Measurements from ENCODE around the gene ASB9.
"Not testable (repeated sequence)": the region's sequence is repeated elsewhere in the genome, so short reads cannot be mapped to it uniquely, and the experiment has no call there.

ASB9 gene

DNA sequence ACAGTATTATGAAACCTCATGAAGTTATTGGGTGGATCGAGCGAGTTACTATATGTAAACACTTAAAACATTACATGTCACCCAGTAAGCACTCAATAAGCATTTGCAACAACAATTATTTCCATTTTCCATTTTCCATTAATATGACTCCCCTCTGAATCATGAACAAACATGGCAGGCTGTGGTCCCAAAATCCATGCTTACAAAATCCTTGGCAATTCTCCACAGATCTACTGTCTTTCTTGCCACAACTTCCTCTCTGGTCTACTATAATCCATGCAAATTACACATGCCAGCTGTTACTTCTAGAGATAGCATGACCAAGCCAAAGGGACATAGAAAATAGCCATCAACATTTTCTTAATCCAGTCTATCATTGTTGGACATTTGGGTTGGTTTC, 23.6 kb upstream of the ASB9 start:
- Histone ChIP-seq H3K9ac (ENCODE audit: low read depth, low read length) (no peak overlapping the region), H3K4me1 (ENCODE audit: insufficient read depth, low read length) (no peaks in the 10 kb centered on the region), H3K27ac (ENCODE audit: low read depth, low read length) (no peak overlapping the region), H3K27me3 (ENCODE audit: insufficient read depth, low read length) (no peaks in the 10 kb centered on the region), H3K4me3 (ENCODE audit: low read length) (no peak overlapping the region), H3K9me3 (ENCODE audit: insufficient read depth, low read depth, low read length) (no peaks in the 10 kb centered on the region), H3K36me3 (ENCODE audit: insufficient read depth, low read length) (no peaks in the 10 kb centered on the region)
- WGBS = 100% methylated on average over 1 of the region's 2 CpGs

DNA sequence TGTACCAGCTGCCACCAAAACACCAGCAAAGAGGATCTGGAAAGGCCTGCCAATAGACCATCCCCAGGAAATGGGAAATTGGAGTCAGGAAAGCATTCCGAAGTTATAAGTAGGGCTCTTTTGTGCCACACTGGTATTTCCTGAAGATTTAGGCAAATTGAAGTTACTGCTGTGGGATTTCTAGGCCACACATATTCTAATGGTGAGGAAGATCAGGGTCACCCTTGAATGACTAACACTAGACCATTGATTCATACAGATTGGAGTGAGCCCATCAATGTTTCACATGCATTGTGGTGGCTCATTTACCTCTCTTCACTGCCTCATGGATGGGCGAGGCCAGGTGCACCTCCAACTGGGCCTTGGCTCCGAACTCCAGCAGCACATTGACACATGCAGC, 23.0 kb upstream of the ASB9 start:
- H3K36me3 ChIP-seq (ENCODE audit: insufficient read depth, low read length) = no peaks in the 10 kb centered on the region
- no peaks in the 10 kb centered on the region for H3K27me3 ChIP-seq (ENCODE audit: insufficient read depth, low read length)
- H3K27ac ChIP-seq (ENCODE audit: low read depth, low read length) = no peak overlapping the region
- no peak overlapping the region for H3K4me3 ChIP-seq (ENCODE audit: low read length)
- H3K4me1 ChIP-seq (ENCODE audit: insufficient read depth, low read length) = no peaks in the 10 kb centered on the region
- H3K9ac ChIP-seq (ENCODE audit: low read depth, low read length) = no peak overlapping the region
- WGBS = 90% methylated on average over 3 of the region's 3 CpGs
- no peaks in the 10 kb centered on the region for H3K9me3 ChIP-seq (ENCODE audit: insufficient read depth, low read depth, low read length)

DNA sequence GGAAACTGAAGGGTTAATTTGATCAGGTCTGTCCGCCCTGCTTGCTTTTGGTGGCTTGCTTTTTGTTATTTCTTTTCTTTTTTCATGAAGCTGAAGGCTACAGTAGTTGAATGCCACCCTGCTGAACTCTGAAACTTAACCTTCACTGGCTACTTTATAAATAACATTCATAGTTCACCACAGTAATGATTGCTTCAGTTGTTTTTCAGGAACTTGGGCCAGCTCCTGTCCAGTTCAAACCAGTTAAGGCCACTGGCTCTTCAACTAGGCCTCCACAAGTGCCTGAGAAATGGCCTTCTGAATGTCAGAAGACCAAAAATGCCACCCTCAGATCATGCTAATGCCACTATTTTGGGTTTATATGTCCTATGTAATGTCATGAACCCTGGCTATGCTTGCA, 7.7 kb upstream of the ASB9 start:
- Histone ChIP-seq H3K4me3 (ENCODE audit: low read length) (no peak overlapping the region), H3K27me3 (ENCODE audit: insufficient read depth, low read length) (no peaks in the 10 kb centered on the region), H3K9ac (ENCODE audit: low read depth, low read length) (no peak overlapping the region), H3K27ac (ENCODE audit: low read depth, low read length) (no peak overlapping the region), H3K9me3 (ENCODE audit: insufficient read depth, low read depth, low read length) (no peaks in the 10 kb centered on the region), H3K4me1 (ENCODE audit: insufficient read depth, low read length) (no peaks in the 10 kb centered on the region), H3K36me3 (ENCODE audit: insufficient read depth, low read length) (no peaks in the 10 kb centered on the region)
- no CpG with 5 or more reads among the region's 1 CpG for WGBS

DNA sequence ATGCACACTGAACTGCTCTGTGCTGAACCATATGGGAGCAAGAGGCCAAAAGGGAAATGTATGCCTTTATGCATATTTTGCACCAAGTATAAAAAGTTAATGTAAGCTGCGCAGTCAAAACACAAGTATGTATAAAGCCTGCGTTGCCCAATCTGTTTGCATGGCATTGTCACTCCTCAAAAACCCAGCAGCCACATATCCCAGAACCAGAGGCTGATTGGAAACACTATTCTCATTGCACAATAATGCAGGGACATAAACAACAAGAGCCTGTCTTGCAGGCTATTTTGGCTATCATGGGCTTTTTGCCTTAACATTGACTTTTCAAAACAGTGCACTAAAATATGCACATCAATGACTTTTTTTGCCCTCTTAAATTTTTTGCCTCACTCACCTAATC, 5.1 kb upstream of the ASB9 start:
- WGBS = 94% methylated on average over 2 of the region's 2 CpGs
- Histone ChIP-seq H3K9me3 (ENCODE audit: insufficient read depth, low read depth, low read length) (no peaks in the 10 kb centered on the region), H3K4me3 (ENCODE audit: low read length) (no peak overlapping the region), H3K36me3 (ENCODE audit: insufficient read depth, low read length) (no peaks in the 10 kb centered on the region), H3K4me1 (ENCODE audit: insufficient read depth, low read length) (peaks cover 5% of the 10 kb centered on the region), H3K27me3 (ENCODE audit: insufficient read depth, low read length) (no peaks in the 10 kb centered on the region), H3K9ac (ENCODE audit: low read depth, low read length) (no peak overlapping the region), H3K27ac (ENCODE audit: low read depth, low read length) (no peak overlapping the region)

DNA sequence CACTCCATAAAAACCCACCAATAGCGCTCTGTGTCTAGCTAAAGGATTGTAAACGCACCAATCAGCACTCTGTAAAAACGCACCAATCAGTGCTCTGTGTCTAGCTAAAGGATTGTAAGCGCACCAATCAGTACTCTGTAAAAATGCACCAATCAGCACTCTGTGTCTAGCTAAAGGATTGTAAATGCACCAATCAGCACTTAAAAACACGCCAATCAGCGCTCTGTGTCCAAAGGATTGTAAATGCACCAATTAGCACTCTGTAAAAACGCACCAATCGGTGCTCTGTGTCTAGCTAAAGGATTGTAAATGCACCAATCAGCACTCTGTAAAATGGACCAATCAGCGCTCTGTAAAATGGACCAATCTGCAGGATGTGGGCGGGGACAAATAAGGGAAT, 3.4 kb upstream of the ASB9 start:
- not testable (repeated sequence) for H3K36me3 ChIP-seq (ENCODE audit: insufficient read depth, low read length); H3K27ac ChIP-seq (ENCODE audit: low read depth, low read length); H3K9me3 ChIP-seq (ENCODE audit: insufficient read depth, low read depth, low read length); H3K9ac ChIP-seq (ENCODE audit: low read depth, low read length); H3K27me3 ChIP-seq (ENCODE audit: insufficient read depth, low read length); H3K4me1 ChIP-seq (ENCODE audit: insufficient read depth, low read length); H3K4me3 ChIP-seq (ENCODE audit: low read length)
- WGBS = 93% methylated on average over 10 of the region's 10 CpGs

DNA sequence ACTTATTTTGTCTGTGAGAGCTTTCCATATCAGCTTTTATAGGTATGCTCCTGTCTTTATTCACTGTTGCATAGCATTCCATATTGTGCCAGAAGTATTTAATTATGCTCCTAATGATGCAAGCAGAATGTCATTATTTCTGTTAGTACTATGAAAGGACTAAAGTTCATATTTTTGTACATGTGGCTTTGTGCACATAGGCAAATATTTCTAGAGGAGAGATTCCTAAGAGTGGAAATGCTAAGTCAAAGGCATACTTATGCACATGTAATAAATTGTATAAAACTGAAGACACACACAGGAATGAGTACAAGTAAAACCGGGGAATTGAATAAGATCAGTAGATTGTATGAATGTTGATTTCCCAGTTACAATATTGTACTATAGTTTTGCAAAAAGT, 1.9 kb upstream of the ASB9 start:
- H3K9ac ChIP-seq (ENCODE audit: low read depth, low read length) = no peak overlapping the region
- no peaks in the 10 kb centered on the region for H3K27me3 ChIP-seq (ENCODE audit: insufficient read depth, low read length)
- no peaks in the 10 kb centered on the region for H3K9me3 ChIP-seq (ENCODE audit: insufficient read depth, low read depth, low read length)
- H3K4me1 ChIP-seq (ENCODE audit: insufficient read depth, low read length) = peaks cover 8% of the 10 kb centered on the region
- no peaks in the 10 kb centered on the region for H3K36me3 ChIP-seq (ENCODE audit: insufficient read depth, low read length)
- no peak overlapping the region for H3K27ac ChIP-seq (ENCODE audit: low read depth, low read length)
- H3K4me3 ChIP-seq (ENCODE audit: low read length) = no peak overlapping the region
- WGBS = 67% methylated on average over 1 of the region's 1 CpG

DNA sequence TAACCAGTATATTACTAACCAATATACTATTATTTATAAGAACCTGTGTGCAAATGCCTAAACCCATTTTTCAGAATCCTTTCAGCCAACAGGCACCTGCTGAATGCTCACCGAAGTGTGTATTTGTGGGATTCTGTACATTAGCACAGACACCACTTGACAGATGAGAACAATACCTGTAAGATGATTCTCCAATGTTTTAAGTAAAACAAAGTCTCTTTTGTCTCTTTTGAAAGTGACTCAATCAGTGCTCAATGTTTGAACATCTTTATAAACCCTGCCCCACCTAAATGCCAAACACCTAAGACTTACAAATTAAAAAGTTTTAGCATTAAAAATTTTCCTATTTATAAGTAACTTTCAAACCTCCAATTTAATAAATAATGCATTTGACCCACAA, 763 bp downstream of the ASB9 start:
- WGBS = no CpG with 5 or more reads among the region's 1 CpG
- H3K9ac ChIP-seq (ENCODE audit: low read depth, low read length) = no peak overlapping the region

DNA sequence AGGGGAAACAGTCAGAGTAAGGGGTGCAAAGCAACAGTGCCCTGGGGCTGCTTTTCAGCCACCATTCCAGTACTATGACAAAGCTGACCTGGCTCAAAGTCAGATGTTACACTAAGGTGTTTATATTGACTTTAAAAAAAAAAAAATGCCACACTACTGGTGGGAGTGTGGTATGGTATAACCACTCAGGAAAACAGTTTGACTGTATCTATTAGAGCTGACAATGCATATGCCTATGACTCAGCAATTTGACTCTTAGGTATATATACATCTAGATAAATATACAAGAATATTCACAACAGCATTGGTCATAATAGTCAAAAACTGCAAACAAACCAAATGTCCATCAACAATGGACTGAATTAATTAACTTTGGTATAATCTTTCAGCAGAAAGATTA, 15.0 kb downstream of the ASB9 start:
- no peak overlapping the region for H3K9ac ChIP-seq (ENCODE audit: low read depth, low read length)
- H3K27ac ChIP-seq (ENCODE audit: low read depth, low read length) = no peak overlapping the region
- no peaks in the 10 kb centered on the region for H3K36me3 ChIP-seq (ENCODE audit: insufficient read depth, low read length)
- no peaks in the 10 kb centered on the region for H3K27me3 ChIP-seq (ENCODE audit: insufficient read depth, low read length)
- no peaks in the 10 kb centered on the region for H3K9me3 ChIP-seq (ENCODE audit: insufficient read depth, low read depth, low read length)
- no peaks in the 10 kb centered on the region for H3K4me1 ChIP-seq (ENCODE audit: insufficient read depth, low read length)
- no peak overlapping the region for H3K4me3 ChIP-seq (ENCODE audit: low read length)

More for the DNA sequence above, 763 bp downstream of the ASB9 start:
- H3K27me3 ChIP-seq (ENCODE audit: insufficient read depth, low read length) = no peaks in the 10 kb centered on the region
- H3K36me3 ChIP-seq (ENCODE audit: insufficient read depth, low read length) = no peaks in the 10 kb centered on the region
- H3K27ac ChIP-seq (ENCODE audit: low read depth, low read length) = no peak overlapping the region
- H3K4me3 ChIP-seq (ENCODE audit: low read length) = no peak overlapping the region
- no peaks in the 10 kb centered on the region for H3K9me3 ChIP-seq (ENCODE audit: insufficient read depth, low read depth, low read length)
- peaks cover 8% of the 10 kb centered on the region for H3K4me1 ChIP-seq (ENCODE audit: insufficient read depth, low read length)

DNA sequence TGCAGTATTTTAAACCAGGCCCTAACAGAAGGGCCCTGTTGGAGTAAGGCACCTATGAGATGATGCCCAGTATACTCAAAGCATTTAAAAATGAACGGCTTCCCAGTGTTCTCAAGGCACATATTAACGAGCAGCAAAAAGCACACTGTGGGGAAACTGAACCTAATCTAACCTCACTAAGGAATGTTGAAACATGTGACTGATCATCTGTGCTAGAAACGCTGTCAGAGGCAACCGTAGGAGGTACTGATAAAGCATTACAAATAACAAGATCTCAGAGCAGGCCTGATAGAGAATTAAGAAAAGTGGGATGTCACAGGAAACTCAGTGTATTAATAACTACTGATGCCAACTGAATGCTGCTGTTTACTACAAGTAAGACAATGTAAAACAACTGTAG, 24.0 kb downstream of the ASB9 start:
- Histone ChIP-seq H3K9me3 (ENCODE audit: insufficient read depth, low read depth, low read length) (no peaks in the 10 kb centered on the region), H3K4me1 (ENCODE audit: insufficient read depth, low read length) (no peaks in the 10 kb centered on the region), H3K27me3 (ENCODE audit: insufficient read depth, low read length) (no peaks in the 10 kb centered on the region), H3K27ac (ENCODE audit: low read depth, low read length) (no peak overlapping the region), H3K36me3 (ENCODE audit: insufficient read depth, low read length) (no peaks in the 10 kb centered on the region), H3K4me3 (ENCODE audit: low read length) (no peak overlapping the region), H3K9ac (ENCODE audit: low read depth, low read length) (no peak overlapping the region)
- 89% methylated on average over 2 of the region's 4 CpGs for WGBS

DNA sequence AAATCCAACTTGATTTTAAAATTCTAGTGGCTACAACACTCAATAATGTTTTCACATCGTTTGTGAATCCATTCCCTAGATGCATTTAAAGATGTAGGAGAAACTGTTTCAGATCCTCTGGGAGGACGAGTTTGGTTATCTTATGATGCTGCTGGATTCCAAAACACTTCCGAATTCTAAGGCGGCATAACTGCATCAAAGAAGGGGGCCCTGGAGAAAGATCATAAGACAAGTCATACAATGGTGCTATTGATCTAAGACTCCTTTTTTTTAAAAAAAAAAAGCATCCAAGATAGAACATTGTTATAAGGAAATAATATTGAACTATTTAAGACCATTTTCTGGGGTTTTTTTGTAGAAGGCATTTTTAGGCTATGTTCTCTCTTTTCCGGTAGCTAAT, 25.5 kb downstream of the ASB9 start:
- H3K27me3 ChIP-seq (ENCODE audit: insufficient read depth, low read length) = no peaks in the 10 kb centered on the region
- H3K4me1 ChIP-seq (ENCODE audit: insufficient read depth, low read length) = no peaks in the 10 kb centered on the region
- WGBS = 92% methylated on average over 5 of the region's 5 CpGs
- H3K27ac ChIP-seq (ENCODE audit: low read depth, low read length) = no peak overlapping the region
- H3K9ac ChIP-seq (ENCODE audit: low read depth, low read length) = no peak overlapping the region
- no peak overlapping the region for H3K4me3 ChIP-seq (ENCODE audit: low read length)
- H3K36me3 ChIP-seq (ENCODE audit: insufficient read depth, low read length) = no peaks in the 10 kb centered on the region
- no peaks in the 10 kb centered on the region for H3K9me3 ChIP-seq (ENCODE audit: insufficient read depth, low read depth, low read length)

DNA sequence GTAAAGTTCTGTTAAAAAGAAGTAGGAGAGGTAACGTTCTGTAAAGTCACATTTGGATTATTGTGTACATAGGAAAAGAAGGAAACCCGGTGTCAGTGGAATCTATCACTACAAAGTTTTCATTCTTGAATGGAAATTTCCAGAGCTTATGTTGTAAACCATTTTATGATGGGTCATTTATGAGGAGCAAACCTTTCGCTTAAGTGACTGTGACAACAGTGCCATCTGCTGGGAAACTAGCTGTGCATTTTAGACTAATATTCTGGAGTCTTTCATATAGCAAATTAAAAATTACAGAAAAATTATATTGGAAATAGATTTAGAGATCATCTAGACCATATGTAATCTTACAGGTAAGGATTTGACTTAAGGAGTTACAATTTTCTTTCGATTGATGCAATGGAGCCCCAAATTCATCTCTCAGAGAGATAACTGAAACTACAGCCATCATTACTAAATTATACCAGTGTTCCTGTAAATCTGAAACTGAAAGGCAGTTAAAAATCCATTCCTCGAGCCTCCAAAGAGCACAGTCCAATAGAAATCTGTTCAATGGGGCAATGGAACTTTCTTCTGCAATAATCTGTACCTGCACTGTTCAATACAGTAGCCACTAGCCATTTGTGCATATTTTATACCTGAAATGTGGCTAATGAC, 26.9 kb downstream of the ASB9 start:
- Histone ChIP-seq H3K4me1 (ENCODE audit: insufficient read depth, low read length) (no peaks in the 10 kb centered on the region), H3K9me3 (ENCODE audit: insufficient read depth, low read depth, low read length) (no peaks in the 10 kb centered on the region), H3K27me3 (ENCODE audit: insufficient read depth, low read length) (no peaks in the 10 kb centered on the region), H3K9ac (ENCODE audit: low read depth, low read length) (no peak overlapping the region), H3K36me3 (ENCODE audit: insufficient read depth, low read length) (no peaks in the 10 kb centered on the region), H3K4me3 (ENCODE audit: low read length) (no peak overlapping the region), H3K27ac (ENCODE audit: low read depth, low read length) (no peak overlapping the region)
- 34% methylated on average over 4 of the region's 5 CpGs for WGBS

DNA sequence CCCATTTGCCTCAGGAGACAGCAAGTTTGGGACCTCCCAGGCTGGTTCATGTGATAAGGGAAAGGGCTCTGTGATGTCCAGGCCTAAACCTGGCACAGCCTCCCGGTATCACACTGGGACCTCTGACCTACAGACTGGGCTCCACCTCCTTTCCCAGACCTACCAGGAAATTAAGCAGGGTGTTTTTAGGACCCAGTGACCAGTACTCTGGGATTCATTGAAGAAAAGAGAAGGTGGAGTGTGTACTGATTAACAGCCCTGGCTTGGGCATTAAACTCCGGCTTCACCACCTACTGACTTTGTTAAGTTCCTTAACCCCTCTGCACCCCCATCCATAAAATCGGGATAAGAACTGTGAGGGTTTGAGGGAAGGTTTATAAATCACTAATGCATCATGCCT, 28.6 kb downstream of the ASB9 start:
- H3K9me3 ChIP-seq (ENCODE audit: insufficient read depth, low read depth, low read length) = no peaks in the 10 kb centered on the region
- WGBS = 71% methylated on average over 1 of the region's 3 CpGs
- H3K27ac ChIP-seq (ENCODE audit: low read depth, low read length) = no peak overlapping the region
- H3K36me3 ChIP-seq (ENCODE audit: insufficient read depth, low read length) = no peaks in the 10 kb centered on the region
- H3K4me1 ChIP-seq (ENCODE audit: insufficient read depth, low read length) = no peaks in the 10 kb centered on the region
- no peaks in the 10 kb centered on the region for H3K27me3 ChIP-seq (ENCODE audit: insufficient read depth, low read length)
- no peak overlapping the region for H3K4me3 ChIP-seq (ENCODE audit: low read length)
- no peak overlapping the region for H3K9ac ChIP-seq (ENCODE audit: low read depth, low read length)
